CD4-positive, alpha-beta memory T cell (primary cell): ENCODE results near the gene BASP1. TPM values are rescaled to one million over a fixed set of nuclear protein-coding genes. Genes with fewer than 3 reads are reported as not detected.
"Not testable (repeated sequence)": the region's sequence is repeated elsewhere in the genome, so short reads cannot be mapped to it uniquely, and the experiment has no call there.

Experiments
- CTCF ChIA-PET: fragments of 350-600 bp; sonication (Branson Sonifier 250); formaldehyde crosslinking; loops from one replicate; lab custom pipeline; 2021; ENCODE audit warnings: inconsistent platforms; ENCODE audit not compliant: partially characterized antibody; lab: Charles Lee
- POLR2A ChIA-PET: fragments of 350-600 bp; sonication (Branson Sonifier 250); formaldehyde crosslinking; loops from one replicate; lab custom pipeline; 2021; ENCODE audit not compliant: partially characterized antibody; lab: Charles Lee
- DNase-seq, 5 donors: peaks; one replicate each; pipeline versions ENCODE4 v3.0.0 to v3.0.0-alpha.2; 2020 to 2022; ENCODE audit warnings: mixed read lengths in 1 of 5
- H3K27ac ChIP-seq: one replicate; pipeline ENCODE4 v1.7.0; 2013; ENCODE audit warnings: low read depth, low read length
- H3K27me3 ChIP-seq: 2 replicates; pipeline ENCODE4 v1.7.0; 2013; ENCODE audit warnings: mild to moderate bottlenecking, low read length, moderate library complexity; ENCODE audit not compliant: insufficient read depth
- H3K36me3 ChIP-seq: 2 replicates; pipeline ENCODE4 v1.7.0; 2013; ENCODE audit warnings: mild to moderate bottlenecking, low read length, moderate library complexity; ENCODE audit not compliant: insufficient read depth
- H3K4me1 ChIP-seq: 2 replicates; pipeline ENCODE4 v1.7.0; 2013; ENCODE audit warnings: mild to moderate bottlenecking, low read length, moderate library complexity; ENCODE audit not compliant: insufficient read depth
- H3K4me3 ChIP-seq, 2 donors: one replicate each; pipeline ENCODE4 v1.7.0; 2013; ENCODE audit warnings: low read length in 2 of 2, mild to moderate bottlenecking in 1 of 2
- H3K9me3 ChIP-seq, 2 donors: one replicate each; pipeline ENCODE4 v1.7.0; 2013; ENCODE audit warnings: low read length in 2 of 2, control low read depth in 1 of 2; ENCODE audit not compliant: control insufficient read depth in 1 of 2
- H3K27ac Mint-ChIP-seq, 7 donors: one replicate each; pipeline ENCODE4 v1.8.0; 2020 to 2021; ENCODE audit warnings: mixed read lengths in 7 of 7, mild to moderate bottlenecking in 6 of 7, inconsistent platforms in 3 of 7, moderate library complexity in 3 of 7
- H3K27me3 Mint-ChIP-seq, 2 donors: one replicate each; pipeline ENCODE4 v1.8.0; 2020 to 2021; ENCODE audit warnings: mixed read lengths in 2 of 2
- H3K36me3 Mint-ChIP-seq, 2 donors: one replicate each; pipeline ENCODE4 v1.8.0; 2020 to 2021; ENCODE audit warnings: mixed read lengths in 2 of 2, inconsistent platforms in 1 of 2, mild to moderate bottlenecking in 1 of 2
- H3K4me1 Mint-ChIP-seq, 4 donors: one replicate each; pipeline ENCODE4 v1.8.0; 2020 to 2021; ENCODE audit warnings: mixed read lengths in 4 of 4, mild to moderate bottlenecking in 1 of 4
- H3K4me3 Mint-ChIP-seq, 8 donors: one replicate each; pipeline ENCODE4 v1.8.0; 2020 to 2021; ENCODE audit warnings: mixed read lengths in 8 of 8, mild to moderate bottlenecking in 7 of 8, moderate library complexity in 6 of 8, inconsistent platforms in 3 of 8
- H3K9me3 Mint-ChIP-seq, 8 donors: one replicate each; pipeline ENCODE4 v1.8.0; 2020 to 2021; ENCODE audit warnings: mixed read lengths in 8 of 8, mild to moderate bottlenecking in 5 of 8, inconsistent platforms in 3 of 8, moderate library complexity in 1 of 8
- intact Hi-C: fragments of 100-400 bp; cut with micrococcal nuclease; formaldehyde crosslinking; loops from one replicate; pipeline ENCODE4 v1.15.1; 2023
- polyA plus RNA-seq, 2 donors: library from polyadenylated mRNA; unstranded; fragments of 300-500 nt; fragmentation: Illumina TruSeq; gene quantifications; one replicate each; pipeline ENCODE4 v1.2.3, GENCODE V29; 2021
- total RNA-seq, 2 experiments: library from RNA; stranded (reverse); gene quantifications; one replicate each; pipeline ENCODE4 v1.2.3, GENCODE V29; 2021

Gene BASP1
- total and polyA plus RNA-seq, 4 experiments from 2014 or later: 0.10 to 0.90 (median 0.74) TPM

DNA sequence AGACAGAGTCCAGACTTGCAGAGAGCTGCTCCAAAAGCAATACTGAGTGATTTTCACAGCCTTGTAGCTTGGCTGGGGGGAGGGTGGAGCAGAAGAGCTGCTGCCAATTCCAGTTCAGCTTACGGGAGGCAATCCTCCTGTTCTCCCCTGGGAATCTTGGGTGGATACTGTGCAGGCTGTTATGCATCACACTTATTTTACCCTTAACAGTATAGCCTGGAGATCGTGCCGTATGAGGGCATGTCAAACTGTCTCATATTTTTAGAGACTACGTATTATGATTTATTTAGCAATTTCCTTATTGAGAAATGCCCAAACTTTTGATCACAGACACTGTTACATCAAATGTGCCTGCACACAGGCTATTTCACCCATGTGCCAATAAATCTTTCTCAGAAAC, 85.2 kb downstream of the BASP1 start:
- ChIA-PET CTCF (no interaction called here), POLR2A (interaction anchor here (0.8 kb wide), 1 partner anchor 10 kb away, joined by 3 read pairs; no protein-coding TSS in a partner anchor)
- Histone ChIP-seq H3K36me3 (no peaks in the 10 kb centered on the region), H3K4me1 (no peaks in the 10 kb centered on the region), H3K4me3 (no peak overlapping the region), H3K27ac (no peak overlapping the region), H3K9me3 (no peaks in the 10 kb centered on the region), H3K27me3 (no peaks in the 10 kb centered on the region)
- no peak overlapping the region for H3K27ac Mint-ChIP-seq
- no peaks in the 10 kb centered on the region for H3K27me3 Mint-ChIP-seq
- DNase-seq: no peak
- intact Hi-C loops: no loop called here
- H3K9me3 Mint-ChIP-seq: peaks cover 0 to 9% (median 4%) of the 10 kb centered on the region in 8 donors
- no peaks in the 10 kb centered on the region for H3K36me3 Mint-ChIP-seq
- H3K4me3 Mint-ChIP-seq: no peak overlapping the region
- H3K4me1 Mint-ChIP-seq: no peaks in the 10 kb centered on the region

DNA sequence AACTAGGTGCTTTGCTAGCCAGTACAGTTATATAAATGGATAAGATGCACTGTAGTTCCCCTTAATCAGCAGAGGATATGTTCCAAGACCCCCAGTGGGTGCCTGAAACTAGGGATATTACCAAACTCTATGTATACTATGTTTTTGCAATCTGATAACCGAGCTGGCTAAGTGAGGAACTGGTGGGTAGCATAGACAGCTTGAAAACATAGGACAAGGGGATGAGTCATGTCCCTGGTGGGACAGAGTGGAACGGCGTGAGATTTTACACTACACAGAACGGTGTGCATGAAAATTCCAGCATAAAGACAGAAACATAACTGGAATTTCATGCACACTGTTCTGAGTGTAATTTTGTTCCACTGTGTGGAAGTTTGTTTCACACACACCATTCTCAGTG, 86.9 kb downstream of the BASP1 start:
- Mint-ChIP-seq H3K27me3 (no peaks in the 10 kb centered on the region), H3K36me3 (no peaks in the 10 kb centered on the region), H3K9me3 (peaks cover 0 to 11% (median under 1%) of the 10 kb centered on the region in 8 donors), H3K4me1 (no peaks in the 10 kb centered on the region), H3K27ac (no peak overlapping the region), H3K4me3 (no peak overlapping the region)
- H3K4me1 ChIP-seq: no peaks in the 10 kb centered on the region
- ChIA-PET POLR2A (no interaction called here), CTCF (no interaction called here)
- H3K27ac ChIP-seq: no peak overlapping the region
- intact Hi-C loops: no loop called here
- no peak for DNase-seq
- H3K4me3 ChIP-seq: no peak overlapping the region
- H3K27me3 ChIP-seq: no peaks in the 10 kb centered on the region
- H3K9me3 ChIP-seq: no peaks in the 10 kb centered on the region
- no peaks in the 10 kb centered on the region for H3K36me3 ChIP-seq

DNA sequence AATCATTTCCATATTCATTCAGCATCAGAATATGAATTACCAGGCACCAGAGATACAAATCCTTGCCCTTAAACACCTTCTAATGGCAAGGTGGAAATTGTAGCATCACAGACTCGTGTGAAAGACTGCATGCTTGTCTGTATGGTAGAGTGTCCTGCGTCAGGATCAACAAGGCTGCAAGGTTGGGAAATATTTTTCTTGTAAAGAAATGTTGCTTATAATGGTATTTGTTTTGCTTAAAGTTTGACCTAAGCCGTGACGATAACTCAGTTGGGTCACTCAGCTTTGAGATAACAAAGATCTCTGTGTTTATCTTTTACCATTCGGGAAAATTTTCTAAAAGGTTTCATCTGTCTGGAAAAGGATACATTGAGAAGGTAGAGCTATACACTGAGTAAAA, 87.6 kb downstream of the BASP1 start:
- CTCF ChIA-PET: no interaction called here
- H3K27me3 Mint-ChIP-seq: no peaks in the 10 kb centered on the region
- Histone ChIP-seq H3K4me1 (no peaks in the 10 kb centered on the region), H3K9me3 (no peaks in the 10 kb centered on the region), H3K27me3 (no peaks in the 10 kb centered on the region), H3K27ac (no peak overlapping the region), H3K36me3 (no peaks in the 10 kb centered on the region), H3K4me3 (no peak overlapping the region)
- no peak overlapping the region for H3K27ac Mint-ChIP-seq
- intact Hi-C loops: no loop called here
- POLR2A ChIA-PET: no interaction called here
- no peak overlapping the region for H3K4me3 Mint-ChIP-seq
- no peaks in the 10 kb centered on the region for H3K36me3 Mint-ChIP-seq
- no peaks in the 10 kb centered on the region for H3K4me1 Mint-ChIP-seq
- DNase-seq: no peak
- peaks cover 0 to 10% (median 2%) of the 10 kb centered on the region in 8 donors for H3K9me3 Mint-ChIP-seq

DNA sequence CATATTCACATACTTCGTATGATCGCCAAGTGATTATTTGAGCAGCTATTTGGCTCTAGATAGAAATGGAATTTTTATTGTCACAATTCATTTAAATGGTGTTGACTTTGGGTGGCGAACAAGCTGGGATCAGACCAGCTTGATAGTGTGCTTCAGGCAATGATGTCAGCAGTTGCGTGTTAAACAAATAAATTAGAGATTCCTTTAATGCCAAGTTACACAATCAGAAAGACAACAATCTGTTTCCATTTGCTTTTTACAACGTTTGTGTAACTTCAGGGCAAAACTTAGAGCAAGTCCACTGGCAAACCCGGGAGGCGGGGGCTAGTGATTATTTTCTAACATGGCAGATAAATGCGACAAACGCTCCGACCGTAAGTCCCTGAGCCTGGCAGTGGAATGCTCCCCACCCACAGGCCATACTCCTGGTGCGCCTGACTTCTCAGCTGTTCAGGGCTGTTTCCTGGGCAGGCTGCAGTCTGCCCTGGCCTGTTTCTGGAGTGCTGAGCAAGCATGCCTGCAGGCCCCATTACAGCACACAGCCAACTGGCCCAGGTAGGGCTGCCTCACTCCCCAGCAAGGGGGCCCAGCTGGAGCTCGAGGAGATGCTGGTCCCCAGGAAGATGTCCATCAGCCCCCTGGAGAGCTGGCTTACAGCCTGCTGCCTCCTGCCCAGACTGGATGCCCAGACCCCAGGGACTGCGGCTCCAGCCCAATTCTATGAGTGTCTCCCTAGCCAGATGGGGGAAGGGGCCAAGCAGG, 88.7 kb downstream of the BASP1 start:
- H3K27ac Mint-ChIP-seq: no peak overlapping the region
- H3K27me3 ChIP-seq: no peaks in the 10 kb centered on the region
- no peak overlapping the region for H3K4me3 ChIP-seq
- intact Hi-C loops: no loop called here
- no peaks in the 10 kb centered on the region for H3K27me3 Mint-ChIP-seq
- H3K27ac ChIP-seq: no peak overlapping the region
- H3K9me3 ChIP-seq: no peaks in the 10 kb centered on the region
- no peaks in the 10 kb centered on the region for H3K36me3 Mint-ChIP-seq
- no peaks in the 10 kb centered on the region for H3K4me1 Mint-ChIP-seq
- peaks cover 0 to 10% (median 2%) of the 10 kb centered on the region in 8 donors for H3K9me3 Mint-ChIP-seq
- no peaks in the 10 kb centered on the region for H3K4me1 ChIP-seq
- POLR2A ChIA-PET: no interaction called here
- DNase-seq: no peak
- no peaks in the 10 kb centered on the region for H3K36me3 ChIP-seq
- H3K4me3 Mint-ChIP-seq: no peak overlapping the region
- CTCF ChIA-PET: no interaction called here

DNA sequence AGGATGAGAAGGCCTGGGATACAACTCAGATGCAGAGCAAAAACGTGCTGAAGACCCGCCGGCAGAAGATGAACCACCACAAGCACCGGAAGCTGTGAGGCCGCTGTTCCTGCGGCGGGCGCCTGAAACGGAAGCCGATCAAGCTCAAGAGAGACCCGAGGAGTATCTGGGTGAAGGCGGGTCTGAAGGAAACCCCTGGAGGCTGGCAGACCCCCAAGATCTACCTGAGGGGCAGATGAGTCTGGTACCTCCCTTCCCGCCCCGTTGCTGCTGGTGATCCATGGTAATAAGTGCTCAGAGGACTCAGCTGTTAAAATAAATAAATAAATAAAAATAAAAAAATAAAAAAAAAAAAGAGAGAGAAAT, 89.3 kb downstream of the BASP1 start:
- intact Hi-C loops: no loop called here
- no peaks in the 10 kb centered on the region for H3K27me3 Mint-ChIP-seq
- Histone ChIP-seq H3K36me3 (no peaks in the 10 kb centered on the region), H3K27ac (no peak overlapping the region), H3K27me3 (no peaks in the 10 kb centered on the region), H3K4me3 (no peak overlapping the region), H3K4me1 (no peaks in the 10 kb centered on the region), H3K9me3 (no peaks in the 10 kb centered on the region)
- no peak for DNase-seq
- H3K9me3 Mint-ChIP-seq: peaks cover 0 to 10% (median 2%) of the 10 kb centered on the region in 8 donors
- ChIA-PET POLR2A (no interaction called here), CTCF (no interaction called here)
- no peaks in the 10 kb centered on the region for H3K4me1 Mint-ChIP-seq
- H3K27ac Mint-ChIP-seq: no peak overlapping the region
- no peaks in the 10 kb centered on the region for H3K36me3 Mint-ChIP-seq
- H3K4me3 Mint-ChIP-seq: no peak overlapping the region

DNA sequence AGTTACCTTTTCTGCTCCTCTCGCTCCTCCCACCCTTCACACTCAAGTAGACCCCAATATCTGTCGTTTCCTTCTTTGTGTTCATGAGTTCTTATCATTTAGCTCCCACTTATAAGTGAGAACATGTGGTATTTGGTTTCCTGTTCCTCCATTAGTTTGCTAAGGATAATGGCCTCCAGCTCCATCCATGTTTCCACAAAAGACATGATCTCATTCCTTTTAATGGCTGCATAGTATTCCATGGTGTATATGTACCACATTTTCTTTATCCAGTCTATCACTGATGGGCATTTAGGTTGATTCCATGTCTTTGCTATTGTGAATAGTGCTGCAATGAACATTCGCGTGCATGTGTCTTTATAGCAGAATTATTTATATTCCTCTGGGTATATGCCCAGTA, 90.0 kb downstream of the BASP1 start:
- CTCF ChIA-PET, H3K36me3 Mint-ChIP-seq, DNase-seq, H3K4me3 ChIP-seq, H3K27me3 Mint-ChIP-seq, H3K27me3 ChIP-seq, H3K27ac Mint-ChIP-seq, POLR2A ChIA-PET, H3K9me3 Mint-ChIP-seq, H3K36me3 ChIP-seq, H3K9me3 ChIP-seq, H3K4me3 Mint-ChIP-seq, H3K4me1 Mint-ChIP-seq, H3K4me1 ChIP-seq, H3K27ac ChIP-seq, intact Hi-C loops: not testable (repeated sequence)

DNA sequence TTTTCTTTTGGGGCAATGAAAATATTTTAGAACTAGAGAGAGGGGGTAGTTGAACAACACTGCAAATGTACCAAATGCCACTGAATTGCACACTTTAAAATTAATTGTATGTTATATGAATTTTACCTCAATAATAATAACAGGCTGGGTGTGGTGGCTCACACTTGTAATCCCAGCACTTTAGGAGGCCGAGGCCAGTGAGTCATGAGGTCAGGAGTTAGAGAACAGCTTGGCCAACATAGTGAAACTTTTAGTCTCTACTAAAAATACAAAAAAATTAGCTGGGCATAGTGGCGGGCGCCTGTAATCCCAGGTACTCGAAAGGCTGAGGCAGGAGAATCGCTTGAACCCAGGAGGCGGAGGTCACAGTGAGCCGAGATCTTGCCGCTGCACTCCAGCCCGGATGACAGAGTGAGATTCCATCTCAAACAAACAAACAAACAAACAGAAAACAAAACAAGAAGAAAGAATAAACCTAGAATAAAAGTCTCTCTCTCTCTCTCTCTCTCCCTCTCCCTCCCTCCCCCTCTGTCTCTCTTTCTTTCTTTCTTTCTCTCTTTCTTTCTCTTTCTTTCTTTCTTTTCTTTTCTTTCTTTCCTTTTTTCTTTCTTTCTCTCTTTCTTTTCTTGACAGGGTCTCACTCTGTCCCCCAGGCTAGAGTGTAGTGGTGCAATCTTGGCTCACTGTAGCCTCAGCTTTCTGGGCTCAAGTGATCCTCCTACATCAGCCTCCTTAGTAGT, 91.1 kb downstream of the BASP1 start:
- no peaks in the 10 kb centered on the region for H3K4me1 ChIP-seq
- H3K4me1 Mint-ChIP-seq: no peaks in the 10 kb centered on the region
- no peak overlapping the region for H3K27ac Mint-ChIP-seq
- no peak overlapping the region for H3K4me3 ChIP-seq
- intact Hi-C loops: no loop called here
- H3K36me3 ChIP-seq: no peaks in the 10 kb centered on the region
- H3K27me3 Mint-ChIP-seq: no peaks in the 10 kb centered on the region
- peaks cover 0 to 10% (median 2%) of the 10 kb centered on the region in 8 donors for H3K9me3 Mint-ChIP-seq
- DNase-seq: no peak
- H3K9me3 ChIP-seq: no peaks in the 10 kb centered on the region
- no peak overlapping the region for H3K27ac ChIP-seq
- CTCF ChIA-PET: no interaction called here
- no peak overlapping the region for H3K4me3 Mint-ChIP-seq
- H3K36me3 Mint-ChIP-seq: no peaks in the 10 kb centered on the region
- POLR2A ChIA-PET: no interaction called here
- H3K27me3 ChIP-seq: no peaks in the 10 kb centered on the region
